ENCODE results near the gene NELFB. TPM values are rescaled to one million over a fixed set of nuclear protein-coding genes. Genes with fewer than 3 reads are reported as not detected.

Gene NELFB
- total and polyA plus RNA-seq, 9 of the 15 experiments (the other 6 are each of a cell fraction or from before 2014, with no cell fraction given) = 0.24 to 84.0 (median 29.7) TPM

- TF ChIP-seq STAT6 (CRISPR knock-in tag; IDR thresholded peaks at IDR 0.05) (no peak), BACH1 (tag; IDR thresholded peaks at IDR 0.05) (no peak), ZFP30 (CRISPR knock-in tag; IDR thresholded peaks at IDR 0.05; ENCODE audit: borderline replicate concordance) (no peak), ZFP1 (CRISPR knock-in tag; IDR thresholded peaks at IDR 0.05) (no peak), MCM5 (IDR thresholded peaks at IDR 0.05; ENCODE audit: low read depth) (no peak), PHB2 (IDR thresholded peaks at IDR 0.05; ENCODE audit: low read depth) (no peak), TAF7 (tag; IDR thresholded peaks at IDR 0.05) (no peak), STAT5B (CRISPR knock-in tag; IDR thresholded peaks at IDR 0.05) (no peak), THRA (IDR thresholded peaks at IDR 0.05) (no peak), OTX1 (CRISPR knock-in tag; IDR thresholded peaks at IDR 0.05) (peak; percentile 67; the same call in 1 of the 2 replicates), KDM4B (IDR thresholded peaks at IDR 0.05; ENCODE audit: borderline replicate concordance in 2 of 2, low read depth in 1 of 2) (no peak), FOXO4 (CRISPR knock-in tag; IDR thresholded peaks at IDR 0.05) (no peak), RFX7 (CRISPR knock-in tag; IDR thresholded peaks at IDR 0.05) (no peak), DIDO1 (tag; IDR thresholded peaks at IDR 0.05; ENCODE audit: low read depth) (no peak), CBX1 (IDR thresholded peaks at IDR 0.05; ENCODE audit: low read depth) (no peak), ZNF224 (CRISPR knock-in tag; IDR thresholded peaks at IDR 0.05) (no peak), ZNF445 (CRISPR knock-in tag; IDR thresholded peaks at IDR 0.05; ENCODE audit: low read depth) (no peak), ARID4B (CRISPR knock-in tag; IDR thresholded peaks at IDR 0.05) (no peak), RBM34 (IDR thresholded peaks at IDR 0.05; ENCODE audit: borderline replicate concordance, insufficient read depth, low read length) (no peak)
Measured at GRCh38 chr9:137227054-137227852, 27.9 kb upstream of the NELFB start, which contains the start of gene RNF224 (continued).
